Lung (tissue), 12 donors: Measurements from ENCODE around the gene GRID1. TPM values are rescaled to one million over a fixed set of nuclear protein-coding genes. Genes with fewer than 3 reads are reported as not detected.

Experiments used
- ATAC-seq: fragments of 200-7000 bp; cut with Tn5 transposase; one replicate; pipeline ENCODE4 v1.9.1; 2020; ENCODE audit warnings: moderate number of reproducible peaks; ENCODE audit not compliant: insufficient read depth, low FRiP score
- DNase-seq, 3 donors: peaks; one replicate each; pipeline ENCODE4 v3.0.0-alpha.2; 2013 to 2017
- H3K27ac ChIP-seq, 2 donors: one replicate each; pipeline ENCODE4 v1.5.1; 2013; ENCODE audit warnings: mild to moderate bottlenecking in 2 of 2, moderate library complexity in 2 of 2, control low read depth in 1 of 2, inconsistent platforms in 1 of 2, low read depth in 1 of 2, low read length in 1 of 2
- H3K27me3 ChIP-seq, 3 donors: one replicate each; pipeline ENCODE4 v1.5.1; 2013; ENCODE audit warnings: low read length in 2 of 3; ENCODE audit not compliant: control insufficient read depth in 3 of 3, insufficient read depth in 3 of 3
- H3K36me3 ChIP-seq, 4 donors: one replicate each; pipeline ENCODE4 v1.5.1; 2013; ENCODE audit warnings: low read length in 4 of 4, mild to moderate bottlenecking in 1 of 4, moderate library complexity in 1 of 4; ENCODE audit not compliant: control insufficient read depth in 4 of 4, insufficient read depth in 4 of 4
- H3K4me1 ChIP-seq, 5 donors: one replicate each; pipeline ENCODE4 v1.5.1; 2013; ENCODE audit warnings: low read length in 5 of 5, mild to moderate bottlenecking in 2 of 5, moderate library complexity in 1 of 5; ENCODE audit not compliant: control insufficient read depth in 5 of 5, insufficient read depth in 5 of 5
- H3K4me3 ChIP-seq: one replicate; pipeline ENCODE4 v1.5.1; 2013; ENCODE audit warnings: mild to moderate bottlenecking, control low read depth, moderate library complexity
- H3K9ac ChIP-seq, 2 donors: one replicate each; pipeline ENCODE4 v1.5.1; 2013; ENCODE audit warnings: low read length in 2 of 2, control low read depth in 1 of 2; ENCODE audit not compliant: insufficient read depth in 1 of 2
- H3K9me3 ChIP-seq, 4 donors: one replicate each; pipeline ENCODE4 v1.5.1; 2013; ENCODE audit warnings: low read length in 3 of 4, mild to moderate bottlenecking in 1 of 4, moderate library complexity in 1 of 4; ENCODE audit not compliant: control insufficient read depth in 4 of 4, insufficient read depth in 3 of 4
- WGBS, 2 donors: extraction: QIAGEN DNeasy Blood & Tissue Kit; methylation state at CpG; one replicate each; pipeline ENCODE4 v1.1.7; 2013; 5-methylcytosine and 5-hydroxymethylcytosine counted together
- polyA plus RNA-seq, 2 donors: library from polyadenylated mRNA; stranded (reverse); fragments of 200-250 nt; gene quantifications; one replicate each; pipeline ENCODE4 v1.2.1, GENCODE V29; 2013
- total RNA-seq, 2 donors: library from RNA; depleted of rRNA in 1 of 2; stranded (reverse); fragments of >200 nt in 1 of 2; gene quantifications; one replicate each; pipeline ENCODE4 v1.2.1, GENCODE V29; 2014 to 2021
- TF ChIP-seq, protein P1 (sequence below): IDR thresholded peaks from 2 replicates; pipeline ENCODE4 v1.5.1; 2012; ENCODE audit warnings: mild to moderate bottlenecking; ENCODE audit errors: control extremely low read depth, extremely low read depth
- donor health status: control.
- donor health status: control.
- donor health status: Bipolar disorder and iron deficiency.
- donor health status: healthy.
- donor health status: DM: yes; HTN: yes; CAD: no.

The GRID1 gene
- total and polyA plus RNA-seq, 4 donors, result 1.1 to 3.6 (median 2.2) TPM

DNA sequence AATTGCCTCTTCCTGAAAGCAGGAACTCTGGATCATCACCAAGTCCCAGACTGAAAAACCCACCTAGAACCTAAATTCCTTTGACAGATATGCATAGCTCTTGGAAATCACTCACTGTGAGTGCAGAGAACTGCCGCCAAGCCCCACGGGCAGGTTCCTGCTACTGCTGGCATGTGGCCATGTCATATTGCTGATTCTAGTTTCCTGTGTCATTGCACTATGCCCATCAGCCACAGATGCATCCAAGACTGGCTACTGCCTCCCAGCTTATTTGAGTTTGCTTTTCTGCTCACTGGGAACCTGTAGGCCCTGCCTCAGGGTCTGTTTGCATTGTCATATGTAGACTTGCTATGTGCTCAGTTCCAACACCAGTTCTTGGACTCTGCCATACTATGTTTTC lies 786.0 kb downstream of the GRID1 start:
- TF ChIP-seq, protein P1, sequence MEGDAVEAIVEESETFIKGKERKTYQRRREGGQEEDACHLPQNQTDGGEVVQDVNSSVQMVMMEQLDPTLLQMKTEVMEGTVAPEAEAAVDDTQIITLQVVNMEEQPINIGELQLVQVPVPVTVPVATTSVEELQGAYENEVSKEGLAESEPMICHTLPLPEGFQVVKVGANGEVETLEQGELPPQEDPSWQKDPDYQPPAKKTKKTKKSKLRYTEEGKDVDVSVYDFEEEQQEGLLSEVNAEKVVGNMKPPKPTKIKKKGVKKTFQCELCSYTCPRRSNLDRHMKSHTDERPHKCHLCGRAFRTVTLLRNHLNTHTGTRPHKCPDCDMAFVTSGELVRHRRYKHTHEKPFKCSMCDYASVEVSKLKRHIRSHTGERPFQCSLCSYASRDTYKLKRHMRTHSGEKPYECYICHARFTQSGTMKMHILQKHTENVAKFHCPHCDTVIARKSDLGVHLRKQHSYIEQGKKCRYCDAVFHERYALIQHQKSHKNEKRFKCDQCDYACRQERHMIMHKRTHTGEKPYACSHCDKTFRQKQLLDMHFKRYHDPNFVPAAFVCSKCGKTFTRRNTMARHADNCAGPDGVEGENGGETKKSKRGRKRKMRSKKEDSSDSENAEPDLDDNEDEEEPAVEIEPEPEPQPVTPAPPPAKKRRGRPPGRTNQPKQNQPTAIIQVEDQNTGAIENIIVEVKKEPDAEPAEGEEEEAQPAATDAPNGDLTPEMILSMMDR, result no peak
- ATAC-seq (no peak), DNase-seq (peak in 2 of 3 donors; percentile 4 to 7)
- no peak overlapping the region for H3K4me3 ChIP-seq
- 46 to 64% methylated on average over 2 of the region's 2 CpGs for WGBS, 2 donors
- no peak overlapping the region for H3K9ac ChIP-seq
- H3K36me3 ChIP-seq, result no peaks in the 10 kb centered on the region
- H3K27ac ChIP-seq, result no peak overlapping the region
- H3K27me3 ChIP-seq, result no peaks in the 10 kb centered on the region
- peaks cover 0 to 6% (median 1%) of the 10 kb centered on the region in 4 donors for H3K9me3 ChIP-seq
- no peaks in the 10 kb centered on the region for H3K4me1 ChIP-seq

DNA sequence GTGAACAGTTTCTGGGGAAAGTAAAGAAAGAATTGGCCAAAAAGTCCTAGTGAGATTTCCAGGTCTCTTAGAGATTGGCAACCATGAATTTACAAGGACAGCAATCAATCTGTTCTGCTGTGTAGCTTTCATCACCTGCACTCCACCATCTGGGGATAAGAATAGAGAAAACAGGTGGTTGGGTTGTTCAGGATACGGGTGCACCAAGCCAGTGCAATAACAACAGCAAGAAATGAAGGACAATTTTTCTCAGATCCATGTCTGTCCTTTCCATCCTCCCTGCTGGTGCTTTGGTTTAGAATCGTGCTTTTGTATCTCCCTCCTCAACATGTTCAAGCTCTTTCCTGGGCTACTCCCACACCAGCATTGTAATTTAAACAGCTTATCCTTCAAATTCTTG lies 787.7 kb downstream of the GRID1 start:
- Histone ChIP-seq H3K9ac (no peak overlapping the region), H3K36me3 (no peaks in the 10 kb centered on the region), H3K27me3 (no peaks in the 10 kb centered on the region), H3K4me1 (no peaks in the 10 kb centered on the region), H3K9me3 (peaks cover 0 to 6% (median 1%) of the 10 kb centered on the region in 4 donors), H3K4me3 (no peak overlapping the region), H3K27ac (no peak overlapping the region)
- DNase-seq (no peak), ATAC-seq (no peak)
- 71 to 77% methylated on average over 2 of the region's 2 CpGs for WGBS, 2 donors
- TF ChIP-seq, protein P1, result no peak

GRCh38 chr10:85575441-85575840 lies 791.2 kb downstream of the GRID1 start:
- WGBS, 2 donors, result 93 to 95% methylated on average over 1 of the region's 1 CpG
- no peak for ATAC-seq

DNA sequence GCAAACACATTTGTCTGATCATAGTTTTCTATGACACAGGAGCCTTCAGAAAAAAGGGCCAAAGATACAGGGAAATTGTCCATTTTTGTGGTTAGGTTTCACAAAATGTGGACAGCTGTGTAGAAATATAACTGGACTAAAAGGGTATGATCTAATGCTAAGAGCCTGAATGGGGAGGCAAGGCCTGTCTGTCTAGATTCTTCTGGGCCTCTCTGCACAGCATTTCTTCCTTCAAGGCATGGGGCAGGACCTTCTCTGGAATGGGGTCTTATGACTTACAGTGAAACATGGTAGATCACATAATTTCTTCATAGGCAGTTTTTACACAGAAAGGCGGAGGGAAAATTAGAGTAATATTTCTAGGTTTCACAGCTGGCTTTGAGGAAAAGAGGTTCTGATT lies 795.7 kb downstream of the GRID1 start:
- WGBS, 2 donors, result 89 to 100% methylated on average over 1 of the region's 1 CpG
- no peaks in the 10 kb centered on the region for H3K4me1 ChIP-seq
- ATAC-seq (no peak), DNase-seq (no peak)
- H3K9me3 ChIP-seq, result no peaks in the 10 kb centered on the region
- TF ChIP-seq, protein P1, result no peak
- no peak overlapping the region for H3K27ac ChIP-seq
- no peaks in the 10 kb centered on the region for H3K36me3 ChIP-seq
- H3K9ac ChIP-seq, result no peak overlapping the region
- H3K4me3 ChIP-seq, result no peak overlapping the region
- no peaks in the 10 kb centered on the region for H3K27me3 ChIP-seq

More at GRCh38 chr10:85575441-85575840, 791.2 kb downstream of the GRID1 start:
- Histone ChIP-seq H3K9ac (no peak overlapping the region), H3K9me3 (no peaks in the 10 kb centered on the region), H3K27me3 (no peaks in the 10 kb centered on the region), H3K4me3 (no peak overlapping the region), H3K4me1 (no peaks in the 10 kb centered on the region), H3K36me3 (no peaks in the 10 kb centered on the region), H3K27ac (no peak overlapping the region)
- no peak for DNase-seq
- TF ChIP-seq, protein P1, result no peak
